ENCODE data around the gene UFM1. TPM values are rescaled to one million over a fixed set of nuclear protein-coding genes. Genes with fewer than 3 reads are reported as not detected.

Gene UFM1
- total and polyA plus RNA-seq, 12 donors, result 22.4 to 106 (median 50.1) TPM

- H3K9me3 ChIP-seq (replicated peaks in 1 of 3), result no peaks in the 10 kb centered on the region
- peak; percentile 55 to 78 (median 70) for DNase-seq
- no peaks in the 10 kb centered on the region for H3K27me3 ChIP-seq
- H3K4me1 ChIP-seq (replicated peaks in 1 of 2), result peaks cover 11 to 29% of the 10 kb centered on the region in 2 donors
- WGBS, 4 donors, result 0 to 1% (median 0%) methylated on average over 14 to 19 of the region's 19 CpGs
- TF ChIP-seq POLR2A (IDR thresholded peaks at IDR 0.05), result no peak
- TF ChIP-seq, protein P1, sequence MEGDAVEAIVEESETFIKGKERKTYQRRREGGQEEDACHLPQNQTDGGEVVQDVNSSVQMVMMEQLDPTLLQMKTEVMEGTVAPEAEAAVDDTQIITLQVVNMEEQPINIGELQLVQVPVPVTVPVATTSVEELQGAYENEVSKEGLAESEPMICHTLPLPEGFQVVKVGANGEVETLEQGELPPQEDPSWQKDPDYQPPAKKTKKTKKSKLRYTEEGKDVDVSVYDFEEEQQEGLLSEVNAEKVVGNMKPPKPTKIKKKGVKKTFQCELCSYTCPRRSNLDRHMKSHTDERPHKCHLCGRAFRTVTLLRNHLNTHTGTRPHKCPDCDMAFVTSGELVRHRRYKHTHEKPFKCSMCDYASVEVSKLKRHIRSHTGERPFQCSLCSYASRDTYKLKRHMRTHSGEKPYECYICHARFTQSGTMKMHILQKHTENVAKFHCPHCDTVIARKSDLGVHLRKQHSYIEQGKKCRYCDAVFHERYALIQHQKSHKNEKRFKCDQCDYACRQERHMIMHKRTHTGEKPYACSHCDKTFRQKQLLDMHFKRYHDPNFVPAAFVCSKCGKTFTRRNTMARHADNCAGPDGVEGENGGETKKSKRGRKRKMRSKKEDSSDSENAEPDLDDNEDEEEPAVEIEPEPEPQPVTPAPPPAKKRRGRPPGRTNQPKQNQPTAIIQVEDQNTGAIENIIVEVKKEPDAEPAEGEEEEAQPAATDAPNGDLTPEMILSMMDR (IDR thresholded peaks at IDR 0.05), result no peak
- intact Hi-C loops (cut with DNase I), result no loop called here
- peaks cover 0 to 8% of the 10 kb centered on the region in 2 donors for H3K36me3 ChIP-seq (replicated peaks in 1 of 2)
- peak overlapping the region; percentile 30 to 100 (median 79) for H3K4me3 ChIP-seq
- H3K27ac ChIP-seq, result peak overlapping the region; percentile 83 to 96 (median 91)
Observed at GRCh38 chr13:38350114-38350617, 515 bp downstream of the UFM1 start.

DNA sequence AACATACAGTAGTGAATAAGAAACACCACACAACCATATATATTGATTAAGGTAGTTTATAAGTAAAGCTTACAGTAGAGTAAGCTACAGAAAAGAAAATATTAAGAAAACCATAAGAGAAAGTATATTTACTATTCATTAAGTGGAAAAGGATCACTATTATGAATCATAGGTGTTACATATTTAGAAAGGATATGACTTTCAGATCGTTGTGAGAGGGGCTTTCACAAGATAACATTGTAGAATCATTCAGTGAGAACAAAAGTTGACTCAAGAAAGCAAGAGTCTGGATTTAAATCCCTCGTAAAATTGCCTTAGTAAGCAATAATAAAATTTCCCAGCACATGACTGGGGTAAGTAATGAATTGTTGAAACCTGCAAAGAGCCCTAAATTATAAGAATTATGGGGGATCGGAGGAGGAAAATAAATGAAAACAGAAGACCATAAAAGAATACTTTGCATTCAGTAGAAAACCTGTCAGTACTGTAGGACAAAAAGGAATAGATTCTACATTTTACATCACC lies 6.0 kb downstream of the UFM1 start:
- no peak for DNase-seq
- no peak overlapping the region for H3K4me3 ChIP-seq
- H3K27me3 ChIP-seq, result no peaks in the 10 kb centered on the region
- 60 to 86% (median 62%) methylated on average over 2 to 3 of the region's 3 CpGs for WGBS, 4 donors
- TF ChIP-seq, protein P1 (IDR thresholded peaks at IDR 0.05), result no peak
- TF ChIP-seq POLR2A (IDR thresholded peaks at IDR 0.05), result no peak
- peaks cover 0 to 30% of the 10 kb centered on the region in 2 donors for H3K36me3 ChIP-seq (replicated peaks in 1 of 2)
- no peak overlapping the region for H3K27ac ChIP-seq
- intact Hi-C loops (cut with DNase I), result no loop called here
- peaks cover 8 to 26% of the 10 kb centered on the region in 2 donors for H3K4me1 ChIP-seq (replicated peaks in 1 of 2)
- no peaks in the 10 kb centered on the region for H3K9me3 ChIP-seq (replicated peaks in 1 of 3)

- H3K36me3 ChIP-seq (replicated peaks in 1 of 2), result peaks cover 0 to 45% of the 10 kb centered on the region in 2 donors
- H3K4me1 ChIP-seq (replicated peaks in 1 of 2), result no peaks in the 10 kb centered on the region
- DNase-seq, result no peak
- no peaks in the 10 kb centered on the region for H3K27me3 ChIP-seq
- TF ChIP-seq, protein P1 (IDR thresholded peaks at IDR 0.05), result no peak
- no peak for TF ChIP-seq POLR2A (IDR thresholded peaks at IDR 0.05)
- 80 to 92% (median 87%) methylated on average over 4 of the region's 4 CpGs for WGBS, 4 donors
- no peaks in the 10 kb centered on the region for H3K9me3 ChIP-seq (replicated peaks in 1 of 3)
- intact Hi-C loops (cut with DNase I), result no loop called here
- H3K4me3 ChIP-seq, result no peak overlapping the region
- H3K27ac ChIP-seq, result no peak overlapping the region
Observed at GRCh38 chr13:38358684-38359083, 9.0 kb downstream of the UFM1 start.

GRCh38 chr13:38361542-38362262 lies 12.1 kb downstream of the UFM1 start:
- Histone ChIP-seq H3K4me1 (replicated peaks in 1 of 2) (no peaks in the 10 kb centered on the region), H3K27me3 (no peaks in the 10 kb centered on the region), H3K4me3 (no peak overlapping the region), H3K36me3 (replicated peaks in 1 of 2) (peaks cover 0 to 25% of the 10 kb centered on the region in 2 donors), H3K27ac (peak overlapping the region in 1 of 5 donors; percentile 29), H3K9me3 (replicated peaks in 1 of 3) (no peaks in the 10 kb centered on the region)
- peak in 1 of 7 donors; percentile 4 for DNase-seq
- no peak for TF ChIP-seq POLR2A (IDR thresholded peaks at IDR 0.05)
- TF ChIP-seq, protein P1 (IDR thresholded peaks at IDR 0.05), result no peak
- intact Hi-C loops (cut with DNase I), result no loop called here
- WGBS, 4 donors, result 73 to 82% (median 78%) methylated on average over 4 of the region's 4 CpGs

Data from adrenal gland (tissue), 12 donors.